GM18526 (cell line): ENCODE measurements around the gene AIP.
A peak's percentile ranks its signal among the peaks of the same experiment; 100 is the strongest.

Experiments
- POLR2A ChIP-seq: IDR thresholded peaks from 3 replicates; pipeline ENCODE4 v1.6.1; 2011; ENCODE audit not compliant: insufficient read length; ENCODE audit errors: extremely low read depth

The AIP gene

DNA sequence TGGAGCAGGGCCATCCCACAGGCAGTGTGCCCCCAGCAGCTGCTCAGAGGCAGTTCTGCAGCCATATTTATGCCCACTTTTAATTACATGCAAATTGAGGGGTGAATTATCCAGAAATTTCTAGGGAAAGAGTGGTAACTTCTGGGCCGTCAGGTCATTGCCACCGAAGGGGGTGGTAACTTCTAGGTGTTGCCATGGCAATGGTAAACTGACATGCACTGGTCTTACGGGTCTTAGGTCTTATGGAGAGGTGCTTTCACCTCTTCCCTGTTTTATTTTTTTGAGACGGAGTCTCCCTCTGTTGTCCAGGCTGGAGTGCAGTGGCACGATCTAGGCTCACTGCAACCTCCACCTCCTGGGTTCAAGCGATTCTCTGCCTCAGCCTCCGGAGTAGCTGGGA lies 9.9 kb upstream of the AIP start:
- no peak for TF ChIP-seq POLR2A

DNA sequence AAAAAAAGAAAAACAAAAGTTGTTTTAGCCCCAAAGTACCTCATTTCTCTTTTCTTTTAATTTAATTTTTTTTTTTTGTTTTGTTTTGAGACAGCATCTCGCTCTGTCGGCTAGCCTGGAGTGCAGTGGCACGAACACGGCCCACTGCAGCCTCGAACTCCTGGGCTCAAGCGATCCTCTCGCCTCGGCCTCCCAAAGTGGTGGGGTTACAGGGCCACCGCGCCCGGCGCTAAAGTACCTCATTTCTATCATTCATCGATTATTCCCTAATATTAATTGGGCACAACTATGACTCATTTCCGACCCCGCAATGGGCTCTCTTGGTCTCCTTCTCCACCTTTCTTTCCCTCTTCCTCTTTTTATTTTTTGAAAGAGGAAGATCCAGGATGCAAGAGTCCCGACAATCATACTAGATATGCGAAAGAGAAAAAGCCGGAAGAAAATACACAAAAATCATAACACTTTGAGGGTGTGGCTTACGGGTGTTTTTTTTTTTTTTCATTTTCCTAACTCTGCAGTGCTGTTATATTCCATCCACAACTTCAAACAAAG lies 475 bp upstream of the AIP start:
- TF ChIP-seq POLR2A: no peak

GRCh38 chr11:67483831-67484665 lies 1.2 kb downstream of the AIP start:
- TF ChIP-seq POLR2A: no peak

- TF ChIP-seq POLR2A: peak; percentile 42
Measured at GRCh38 chr11:67484847-67485311, 2.1 kb downstream of the AIP start.

GRCh38 chr11:67485873-67486361 lies 3.1 kb downstream of the AIP start:
- peak; percentile 84 for TF ChIP-seq POLR2A

DNA sequence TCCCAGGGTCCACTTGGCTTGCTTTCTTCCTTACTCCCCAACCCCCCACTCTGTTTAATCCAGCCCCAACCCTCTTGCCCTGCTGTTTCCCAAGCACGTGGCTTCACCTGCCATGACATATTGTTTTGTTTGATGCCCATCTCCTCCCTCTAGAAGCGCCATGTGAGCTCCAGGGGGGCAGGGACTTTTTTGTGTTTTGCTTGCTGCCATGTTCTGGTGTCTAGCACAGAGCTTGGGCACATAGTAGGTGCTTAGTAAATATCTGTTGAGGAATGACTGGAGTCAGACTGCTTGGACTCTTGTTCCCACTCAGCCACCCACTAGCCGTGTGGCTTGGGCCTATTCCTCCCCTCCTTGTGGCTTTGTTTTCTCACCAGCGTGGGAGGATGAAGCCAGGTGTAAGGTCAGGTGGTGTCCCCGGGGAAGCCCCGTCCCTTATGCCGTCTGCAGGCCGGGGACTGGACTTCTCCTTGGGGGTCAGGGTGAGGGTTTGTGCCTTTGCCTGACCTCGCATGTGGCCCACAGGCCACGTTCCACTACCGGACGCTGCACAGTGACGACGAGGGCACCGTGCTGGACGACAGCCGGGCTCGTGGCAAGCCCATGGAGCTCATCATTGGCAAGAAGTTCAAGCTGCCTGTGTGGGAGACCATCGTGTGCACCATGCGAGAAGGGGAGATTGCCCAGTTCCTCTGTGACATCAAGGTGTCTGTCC lies 3.8 kb downstream of the AIP start:
- TF ChIP-seq POLR2A: no peak

GRCh38 chr11:67489203-67489884 lies 6.5 kb downstream of the AIP start:
- no peak for TF ChIP-seq POLR2A

DNA sequence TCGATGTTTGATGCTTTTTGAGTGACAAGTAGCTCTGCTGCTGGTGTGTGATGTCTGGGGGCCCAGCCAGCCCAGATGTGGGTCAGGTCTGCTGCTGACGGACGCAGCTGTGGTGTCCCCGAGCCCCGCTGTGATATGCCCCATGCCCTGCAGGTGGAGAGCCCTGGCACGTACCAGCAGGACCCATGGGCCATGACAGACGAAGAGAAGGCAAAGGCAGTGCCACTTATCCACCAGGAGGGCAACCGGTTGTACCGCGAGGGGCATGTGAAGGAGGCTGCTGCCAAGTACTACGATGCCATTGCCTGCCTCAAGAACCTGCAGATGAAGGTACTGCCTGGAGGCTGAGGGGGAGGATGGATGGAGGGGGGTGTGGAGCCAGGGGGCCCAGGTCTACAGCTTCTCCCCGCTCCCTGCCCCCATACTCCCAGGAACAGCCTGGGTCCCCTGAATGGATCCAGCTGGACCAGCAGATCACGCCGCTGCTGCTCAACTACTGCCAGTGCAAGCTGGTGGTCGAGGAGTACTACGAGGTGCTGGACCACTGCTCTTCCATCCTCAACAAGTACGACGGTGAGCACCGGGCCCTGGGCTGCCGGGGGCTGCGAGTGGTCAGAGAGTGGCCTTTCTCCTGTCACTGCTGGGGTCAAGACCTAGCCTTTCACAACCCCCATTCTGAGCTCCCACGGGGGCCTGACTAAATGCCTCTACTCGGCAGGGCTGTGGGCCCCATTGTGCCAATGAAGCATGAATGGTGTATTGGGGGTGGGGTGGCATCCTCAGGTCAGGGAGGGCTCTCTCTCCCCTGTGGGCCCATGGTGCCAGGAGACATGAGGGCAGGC lies 7.3 kb downstream of the AIP start:
- no peak for TF ChIP-seq POLR2A

GRCh38 chr11:67490727-67491065 lies 7.9 kb downstream of the AIP start:
- TF ChIP-seq POLR2A: no peak

DNA sequence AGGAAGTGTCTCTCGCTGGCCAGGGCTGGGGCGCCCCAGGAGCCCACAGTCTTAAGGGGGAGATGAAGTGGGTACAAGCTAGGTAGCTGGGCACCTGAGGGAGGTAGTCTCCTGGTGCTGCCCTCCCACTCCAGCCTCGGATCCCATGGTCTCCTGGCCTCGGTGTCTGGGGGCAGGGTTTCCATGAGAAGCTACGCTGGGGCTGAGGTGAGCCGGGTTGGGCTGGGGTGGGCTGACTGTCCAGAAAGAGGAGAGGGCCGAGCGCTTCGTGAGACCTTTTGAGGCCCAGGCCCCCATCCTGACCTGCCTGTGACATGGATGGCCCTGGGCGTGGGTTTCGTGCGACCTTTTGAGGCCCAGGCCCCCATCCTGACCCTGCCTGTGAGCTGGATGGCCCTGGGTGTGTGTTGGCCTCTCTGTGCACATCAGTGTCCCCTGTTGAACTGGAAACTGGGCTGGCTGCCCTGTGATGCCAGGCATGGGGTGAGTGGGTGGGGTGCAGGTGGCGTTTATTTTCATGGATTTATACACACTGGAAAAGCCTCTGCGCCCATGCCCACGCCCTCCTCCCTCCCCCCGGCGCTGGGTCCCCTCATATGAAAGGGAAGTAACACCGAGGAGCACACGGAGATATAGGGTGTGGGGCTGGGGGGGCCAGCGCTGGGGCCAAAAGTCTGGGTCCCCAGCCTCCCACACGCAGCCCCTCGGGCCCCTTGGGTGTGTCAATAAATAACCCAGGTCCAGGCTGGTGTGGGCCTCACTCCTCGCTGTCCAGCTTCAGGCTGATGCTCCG lies 8.6 kb downstream of the AIP start:
- no peak for TF ChIP-seq POLR2A

DNA sequence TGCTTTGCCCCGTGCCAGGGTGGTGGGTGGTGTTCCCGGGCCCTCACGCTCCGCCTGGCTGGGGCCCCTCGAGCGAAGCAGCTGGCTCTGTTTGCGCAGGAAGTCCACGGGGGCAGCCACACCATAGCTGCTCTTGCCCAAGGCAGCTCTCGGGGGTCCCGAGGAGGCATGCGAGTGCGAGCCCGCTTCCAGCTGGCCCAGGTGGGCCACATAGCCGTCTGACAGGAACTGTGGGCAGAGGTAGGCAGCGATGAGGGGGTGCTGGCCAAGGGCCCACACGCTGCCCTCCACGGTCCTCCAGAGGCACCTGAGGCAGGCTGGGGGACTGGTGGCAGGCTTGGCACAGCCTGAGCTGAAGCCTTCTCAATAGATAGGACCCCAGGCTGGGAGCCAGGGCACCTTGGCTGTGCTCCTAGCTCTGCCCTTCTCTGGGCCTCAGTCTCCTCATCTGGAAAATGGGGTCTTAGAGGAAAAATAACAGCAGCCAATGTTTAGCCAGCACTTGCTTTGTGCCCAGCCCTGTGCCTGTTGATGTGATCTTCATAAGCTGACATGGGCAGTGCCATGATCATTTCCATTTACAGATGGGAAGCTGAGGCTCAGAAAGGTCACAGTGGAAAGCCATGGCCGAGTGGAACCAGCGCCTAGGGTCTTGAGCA lies 9.4 kb downstream of the AIP start:
- no peak for TF ChIP-seq POLR2A

DNA sequence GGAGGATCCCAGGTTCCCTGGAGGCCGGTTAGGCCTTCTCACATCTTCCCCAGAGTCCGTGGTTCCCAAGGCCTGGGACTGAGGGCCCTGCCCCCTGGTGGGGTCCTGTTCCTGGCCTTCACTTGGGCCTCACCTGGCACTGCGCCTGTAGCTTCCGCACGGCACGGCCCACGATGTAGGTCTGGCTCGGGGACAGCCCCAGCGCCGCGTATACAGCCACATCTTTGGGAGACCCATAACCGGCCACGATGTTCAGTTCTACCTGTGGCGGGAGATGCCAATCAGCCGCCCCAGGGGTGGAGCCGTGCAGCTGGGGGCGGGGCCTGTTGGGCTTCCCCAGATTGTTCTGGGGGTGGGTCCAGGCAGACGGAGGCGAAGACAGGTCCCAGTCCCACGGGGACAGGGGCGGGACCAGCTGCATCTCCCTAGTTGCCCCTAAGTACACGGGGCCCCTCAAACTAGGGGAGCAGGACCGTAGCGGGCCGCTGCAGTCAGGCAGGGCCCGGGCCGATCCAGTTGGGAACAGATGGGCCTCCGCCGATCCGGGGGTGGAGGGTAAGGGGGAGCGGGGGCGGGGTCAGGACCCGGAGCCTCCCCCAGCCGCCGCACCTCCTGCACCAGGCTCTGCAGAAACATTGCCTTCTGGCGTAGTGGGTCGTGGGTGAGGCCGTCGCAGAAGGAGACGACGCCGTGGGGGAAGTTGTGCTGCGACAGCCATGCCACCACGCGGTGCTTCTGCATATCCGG lies 10.1 kb downstream of the AIP start:
- TF ChIP-seq POLR2A: no peak
